ENCODE data around the gene GNAT3.

The GNAT3 gene

GRCh38 chr7:80520199-80520598 is 8.3 kb upstream of the GNAT3 start:
- no peak for TF ChIP-seq CTCF (IDR thresholded peaks at IDR 0.05; ENCODE audit: borderline replicate concordance, extremely low read depth, low read length, poor library complexity, severe bottlenecking)
- no peak for TF ChIP-seq EZH2 (IDR thresholded peaks at IDR 0.05; ENCODE audit: borderline replicate concordance, low read depth, low read length, severe bottlenecking)
- Histone ChIP-seq H3K9ac (ENCODE audit: low read depth, low read length) (no peak overlapping the region), H2AFZ (ENCODE audit: low read depth, low read length) (no peak overlapping the region), H3K27ac (ENCODE audit: low read length) (no peak overlapping the region), H4K20me1 (ENCODE audit: insufficient read depth, low read length) (no peaks in the 10 kb centered on the region), H3K36me3 (ENCODE audit: insufficient read depth, low read length) (no peaks in the 10 kb centered on the region), H3K79me2 (ENCODE audit: insufficient read depth, low read length) (no peaks in the 10 kb centered on the region), H3K4me1 (ENCODE audit: insufficient read depth, low read length) (no peaks in the 10 kb centered on the region), H3K27me3 (ENCODE audit: insufficient read depth, low read length, poor library complexity) (no peaks in the 10 kb centered on the region), H3K4me3 (ENCODE audit: low read depth in 1 of 2, low read length in 2 of 2) (no peak overlapping the region), H3K4me2 (ENCODE audit: insufficient read depth, low read length) (no peak overlapping the region), H3K9me3 (ENCODE audit: insufficient read depth, low read length, severe bottlenecking) (no peaks in the 10 kb centered on the region)
- DNase-seq, result no peak
- no peak for ATAC-seq (ENCODE audit: insufficient read depth, low read depth)

GRCh38 chr7:80517282-80517747 is 5.5 kb upstream of the GNAT3 start:
- no peak for DNase-seq
- H3K9ac ChIP-seq (ENCODE audit: low read depth, low read length), result no peak overlapping the region
- TF ChIP-seq EZH2 (IDR thresholded peaks at IDR 0.05; ENCODE audit: borderline replicate concordance, low read depth, low read length, severe bottlenecking) (no peak), CTCF (IDR thresholded peaks at IDR 0.05; ENCODE audit: borderline replicate concordance, extremely low read depth, low read length, poor library complexity, severe bottlenecking) (no peak)
- H3K4me3 ChIP-seq (ENCODE audit: low read depth in 1 of 2, low read length in 2 of 2), result no peak overlapping the region
- H3K36me3 ChIP-seq (ENCODE audit: insufficient read depth, low read length), result no peaks in the 10 kb centered on the region
- no peaks in the 10 kb centered on the region for H3K4me1 ChIP-seq (ENCODE audit: insufficient read depth, low read length)
- H4K20me1 ChIP-seq (ENCODE audit: insufficient read depth, low read length), result no peaks in the 10 kb centered on the region
- H3K4me2 ChIP-seq (ENCODE audit: insufficient read depth, low read length), result no peak overlapping the region
- ATAC-seq (ENCODE audit: insufficient read depth, low read depth), result no peak
- no peak overlapping the region for H2AFZ ChIP-seq (ENCODE audit: low read depth, low read length)
- no peaks in the 10 kb centered on the region for H3K79me2 ChIP-seq (ENCODE audit: insufficient read depth, low read length)
- no peak overlapping the region for H3K27ac ChIP-seq (ENCODE audit: low read length)
- no peaks in the 10 kb centered on the region for H3K27me3 ChIP-seq (ENCODE audit: insufficient read depth, low read length, poor library complexity)
- no peaks in the 10 kb centered on the region for H3K9me3 ChIP-seq (ENCODE audit: insufficient read depth, low read length, severe bottlenecking)

GRCh38 chr7:80515298-80515697 is 3.4 kb upstream of the GNAT3 start:
- TF ChIP-seq CTCF (IDR thresholded peaks at IDR 0.05; ENCODE audit: borderline replicate concordance, extremely low read depth, low read length, poor library complexity, severe bottlenecking) (no peak), EZH2 (IDR thresholded peaks at IDR 0.05; ENCODE audit: borderline replicate concordance, low read depth, low read length, severe bottlenecking) (no peak)
- no peak for DNase-seq

GRCh38 chr7:80510021-80510420 is 1.8 kb downstream of the GNAT3 start:
- H3K79me2 ChIP-seq (ENCODE audit: insufficient read depth, low read length), result no peaks in the 10 kb centered on the region
- no peak overlapping the region for H3K4me3 ChIP-seq (ENCODE audit: low read depth in 1 of 2, low read length in 2 of 2)
- no peaks in the 10 kb centered on the region for H3K9me3 ChIP-seq (ENCODE audit: insufficient read depth, low read length, severe bottlenecking)
- DNase-seq (no peak), ATAC-seq (ENCODE audit: insufficient read depth, low read depth) (no peak)
- H3K27ac ChIP-seq (ENCODE audit: low read length), result no peak overlapping the region
- H2AFZ ChIP-seq (ENCODE audit: low read depth, low read length), result no peak overlapping the region
- H4K20me1 ChIP-seq (ENCODE audit: insufficient read depth, low read length), result no peaks in the 10 kb centered on the region
- H3K36me3 ChIP-seq (ENCODE audit: insufficient read depth, low read length), result no peaks in the 10 kb centered on the region
- H3K4me1 ChIP-seq (ENCODE audit: insufficient read depth, low read length), result no peaks in the 10 kb centered on the region
- H3K27me3 ChIP-seq (ENCODE audit: insufficient read depth, low read length, poor library complexity), result no peaks in the 10 kb centered on the region
- TF ChIP-seq CTCF (IDR thresholded peaks at IDR 0.05; ENCODE audit: borderline replicate concordance, extremely low read depth, low read length, poor library complexity, severe bottlenecking), result no peak
- no peak for TF ChIP-seq EZH2 (IDR thresholded peaks at IDR 0.05; ENCODE audit: borderline replicate concordance, low read depth, low read length, severe bottlenecking)
- no peak overlapping the region for H3K9ac ChIP-seq (ENCODE audit: low read depth, low read length)
- H3K4me2 ChIP-seq (ENCODE audit: insufficient read depth, low read length), result no peak overlapping the region

More at GRCh38 chr7:80515298-80515697, 3.4 kb upstream of the GNAT3 start:
- Histone ChIP-seq H3K27me3 (ENCODE audit: insufficient read depth, low read length, poor library complexity) (no peaks in the 10 kb centered on the region), H2AFZ (ENCODE audit: low read depth, low read length) (no peak overlapping the region), H3K9ac (ENCODE audit: low read depth, low read length) (no peak overlapping the region), H3K79me2 (ENCODE audit: insufficient read depth, low read length) (no peaks in the 10 kb centered on the region), H4K20me1 (ENCODE audit: insufficient read depth, low read length) (no peaks in the 10 kb centered on the region), H3K36me3 (ENCODE audit: insufficient read depth, low read length) (no peaks in the 10 kb centered on the region), H3K4me1 (ENCODE audit: insufficient read depth, low read length) (no peaks in the 10 kb centered on the region), H3K27ac (ENCODE audit: low read length) (no peak overlapping the region), H3K4me2 (ENCODE audit: insufficient read depth, low read length) (no peak overlapping the region), H3K4me3 (ENCODE audit: low read depth in 1 of 2, low read length in 2 of 2) (no peak overlapping the region), H3K9me3 (ENCODE audit: insufficient read depth, low read length, severe bottlenecking) (no peaks in the 10 kb centered on the region)
- ATAC-seq (ENCODE audit: insufficient read depth, low read depth), result no peak

Data from DND-41 (cell line).